ENCODE measurements around the gene WNT9B.

The WNT9B gene

GRCh38 chr17:46811978-46812583 lies 39.3 kb upstream of the WNT9B start:
- no peak for TF ChIP-seq EZH2phosphoT487 (conservative IDR thresholded peaks at IDR 0.05; ENCODE audit: low read length)
- no peak for TF ChIP-seq CTCF (IDR thresholded peaks at IDR 0.05; ENCODE audit: insufficient read depth, low read length, poor library complexity, severe bottlenecking)
- Histone ChIP-seq H4K20me1 (ENCODE audit: low read depth, low read length) (no peaks in the 10 kb centered on the region), H3K9ac (ENCODE audit: low read length) (no peak overlapping the region), H2AFZ (ENCODE audit: low read depth, low read length, severe bottlenecking) (no peak overlapping the region), H3K79me2 (ENCODE audit: insufficient read depth, low read length) (no peaks in the 10 kb centered on the region), H3F3A (ENCODE audit: insufficient read depth) (no peaks in the 10 kb centered on the region), H3K4me3 (ENCODE audit: insufficient read depth, low read length, poor library complexity, severe bottlenecking) (no peak overlapping the region), H3K27ac (ENCODE audit: low read depth, low read length) (no peak overlapping the region), H3K27me3 (ENCODE audit: low read length) (no peaks in the 10 kb centered on the region), H3K4me2 (ENCODE audit: low read depth, low read length, poor library complexity, severe bottlenecking) (no peak overlapping the region), H3K36me3 (ENCODE audit: low read length) (no peaks in the 10 kb centered on the region), H3K9me2 (replicated peaks; ENCODE audit: insufficient read depth, low read length) (no peaks in the 10 kb centered on the region), H3K9me3 (ENCODE audit: insufficient read depth, low read length) (no peaks in the 10 kb centered on the region)

- Histone ChIP-seq H3K9ac (ENCODE audit: low read length) (no peak overlapping the region), H3K9me3 (ENCODE audit: insufficient read depth, low read length) (no peaks in the 10 kb centered on the region), H3K27ac (ENCODE audit: low read depth, low read length) (no peak overlapping the region), H3K79me2 (ENCODE audit: insufficient read depth, low read length) (no peaks in the 10 kb centered on the region), H4K20me1 (ENCODE audit: low read depth, low read length) (no peaks in the 10 kb centered on the region), H3K9me2 (replicated peaks; ENCODE audit: insufficient read depth, low read length) (no peaks in the 10 kb centered on the region), H3K4me2 (ENCODE audit: low read depth, low read length, poor library complexity, severe bottlenecking) (no peak overlapping the region), H3F3A (ENCODE audit: insufficient read depth) (no peaks in the 10 kb centered on the region), H3K36me3 (ENCODE audit: low read length) (no peaks in the 10 kb centered on the region), H2AFZ (ENCODE audit: low read depth, low read length, severe bottlenecking) (no peak overlapping the region), H3K27me3 (ENCODE audit: low read length) (0 out of 2 replicates have a peak, but pooled peaks cover 3% of the 10 kb centered on the region), H3K4me3 (ENCODE audit: insufficient read depth, low read length, poor library complexity, severe bottlenecking) (no peak overlapping the region)
- no peak for TF ChIP-seq EZH2phosphoT487 (conservative IDR thresholded peaks at IDR 0.05; ENCODE audit: low read length)
- TF ChIP-seq CTCF (IDR thresholded peaks at IDR 0.05; ENCODE audit: insufficient read depth, low read length, poor library complexity, severe bottlenecking) = no peak
Observed at GRCh38 chr17:46812624-46813318, 38.6 kb upstream of the WNT9B start.

GRCh38 chr17:46813920-46814319 lies 37.5 kb upstream of the WNT9B start:
- Histone ChIP-seq H3K79me2 (ENCODE audit: insufficient read depth, low read length) (no peaks in the 10 kb centered on the region), H3K27me3 (ENCODE audit: low read length) (0 out of 2 replicates have a peak, but pooled peaks cover 3% of the 10 kb centered on the region), H2AFZ (ENCODE audit: low read depth, low read length, severe bottlenecking) (no peak overlapping the region), H3K9me2 (replicated peaks; ENCODE audit: insufficient read depth, low read length) (no peaks in the 10 kb centered on the region), H3K36me3 (ENCODE audit: low read length) (no peaks in the 10 kb centered on the region), H4K20me1 (ENCODE audit: low read depth, low read length) (no peaks in the 10 kb centered on the region), H3K9me3 (ENCODE audit: insufficient read depth, low read length) (no peaks in the 10 kb centered on the region), H3K27ac (ENCODE audit: low read depth, low read length) (no peak overlapping the region), H3K4me3 (ENCODE audit: insufficient read depth, low read length, poor library complexity, severe bottlenecking) (no peak overlapping the region), H3K9ac (ENCODE audit: low read length) (no peak overlapping the region), H3K4me2 (ENCODE audit: low read depth, low read length, poor library complexity, severe bottlenecking) (no peak overlapping the region), H3F3A (ENCODE audit: insufficient read depth) (no peaks in the 10 kb centered on the region)
- no peak for TF ChIP-seq EZH2phosphoT487 (conservative IDR thresholded peaks at IDR 0.05; ENCODE audit: low read length)
- TF ChIP-seq CTCF (IDR thresholded peaks at IDR 0.05; ENCODE audit: insufficient read depth, low read length, poor library complexity, severe bottlenecking) = no peak
